ENCODE measurements around the gene KAT2A. TPM values are rescaled to one million over a fixed set of nuclear protein-coding genes. Genes with fewer than 3 reads are reported as not detected.
A peak's percentile ranks its signal among the peaks of the same experiment; 100 is the strongest.

Gene KAT2A
- total RNA-seq, 1 donor from 2014 or later: 76.9 TPM

- peak overlapping the region; percentile 47 for H3K4me3 Mint-ChIP-seq
Observed at GRCh38 chr17:42071810-42072209, 49.4 kb downstream of the KAT2A start.

GRCh38 chr17:42068979-42069378 is 52.2 kb downstream of the KAT2A start:
- Mint-ChIP-seq H3K27ac (no peak overlapping the region), H3K27me3 (ENCODE audit: insufficient read depth) (peaks cover 25% of the 10 kb centered on the region), H3K36me3 (ENCODE audit: low read depth) (no peaks in the 10 kb centered on the region), H3K4me1 (ENCODE audit: low read depth) (peaks cover 24% of the 10 kb centered on the region), H3K4me3 (no peak overlapping the region), H3K9me3 (no peaks in the 10 kb centered on the region)
- DNase-seq (ENCODE audit: low spot score): no peak
- intact Hi-C loops (cut with micrococcal nuclease): no loop called here

More at GRCh38 chr17:42071810-42072209, 49.4 kb downstream of the KAT2A start:
- H3K27me3 Mint-ChIP-seq (ENCODE audit: insufficient read depth): peaks cover 27% of the 10 kb centered on the region
- H3K27ac Mint-ChIP-seq: no peak overlapping the region
- intact Hi-C loops (cut with micrococcal nuclease): no loop called here
- peaks cover 11% of the 10 kb centered on the region for H3K4me1 Mint-ChIP-seq (ENCODE audit: low read depth)
- H3K9me3 Mint-ChIP-seq: no peaks in the 10 kb centered on the region
- DNase-seq (ENCODE audit: low spot score): no peak
- H3K36me3 Mint-ChIP-seq (ENCODE audit: low read depth): no peaks in the 10 kb centered on the region

- no peak overlapping the region for H3K27ac Mint-ChIP-seq
- H3K4me1 Mint-ChIP-seq (ENCODE audit: low read depth): peaks cover 33% of the 10 kb centered on the region
- H3K4me3 Mint-ChIP-seq: no peak overlapping the region
- intact Hi-C loops (cut with micrococcal nuclease): loop anchor here (1.0 kb wide), 2 partner anchors 34 to 49 kb away; no protein-coding TSS in a partner anchor
- peaks cover 13% of the 10 kb centered on the region for H3K27me3 Mint-ChIP-seq (ENCODE audit: insufficient read depth)
- peak; percentile 53 for DNase-seq (ENCODE audit: low spot score)
- H3K36me3 Mint-ChIP-seq (ENCODE audit: low read depth): no peaks in the 10 kb centered on the region
- no peaks in the 10 kb centered on the region for H3K9me3 Mint-ChIP-seq
Observed at GRCh38 chr17:42067371-42068091, 53.6 kb downstream of the KAT2A start.

- intact Hi-C loops (cut with micrococcal nuclease): no loop called here
- Mint-ChIP-seq H3K4me3 (no peak overlapping the region), H3K27me3 (ENCODE audit: insufficient read depth) (peaks cover 3% of the 10 kb centered on the region), H3K4me1 (ENCODE audit: low read depth) (peaks cover 22% of the 10 kb centered on the region), H3K36me3 (ENCODE audit: low read depth) (no peaks in the 10 kb centered on the region), H3K27ac (peak overlapping the region; percentile 40), H3K9me3 (no peaks in the 10 kb centered on the region)
- no peak for DNase-seq (ENCODE audit: low spot score)
Observed at GRCh38 chr17:42065201-42065600, 56.0 kb downstream of the KAT2A start.

Other genes starting within 250 kb of the KAT2A start
- 200 and 211 TPM in 2 replicates for gene ACLY, start 202.4 kb downstream of the KAT2A start, total RNA-seq
- 0.39 and 0.73 TPM in 2 replicates for gene ODAD4, start 190.8 kb downstream of the KAT2A start, total RNA-seq
- gene CNP, start 154.6 kb downstream of the KAT2A start, total RNA-seq: 89.1 and 89.8 TPM in 2 replicates
- 124 and 129 TPM in 2 replicates for gene DNAJC7, start 103.9 kb downstream of the KAT2A start, total RNA-seq
- gene NKIRAS2, start 101.3 kb downstream of the KAT2A start, total RNA-seq: 32.6 and 36.3 TPM in 2 replicates
- gene C17orf113, start 70.8 kb downstream of the KAT2A start, total RNA-seq: 0.05 TPM in 2 replicates
- 0.10 TPM in 1 of 2 replicates, not detected in the other for gene ZNF385C, start 22.9 kb downstream of the KAT2A start, total RNA-seq
- gene DHX58, start 8.7 kb downstream of the KAT2A start, total RNA-seq: 26.9 and 28.4 TPM in 2 replicates
- 0.10 TPM in 1 of 2 replicates, not detected in the other for gene HSPB9, start 1.4 kb upstream of the KAT2A start, total RNA-seq
- 73.3 and 80.0 TPM in 2 replicates for gene RAB5C, start 33.6 kb upstream of the KAT2A start, total RNA-seq
- 1.7 and 1.9 TPM in 2 replicates for gene KCNH4, start 59.8 kb upstream of the KAT2A start, total RNA-seq
- not detected in 2 replicates for gene HCRT, start 64.1 kb upstream of the KAT2A start, total RNA-seq
- gene GHDC, start 73.1 kb upstream of the KAT2A start, total RNA-seq: 15.2 and 15.5 TPM in 2 replicates
- gene STAT5B, start 155.0 kb upstream of the KAT2A start, total RNA-seq: 191 and 199 TPM in 2 replicates
- 375 and 381 TPM in 2 replicates for gene STAT5A, start 167.1 kb upstream of the KAT2A start, total RNA-seq

All from activated T-helper 1 cell treated with anti-CD3 and anti-CD28 coated beads, Interleukin-12 subunit alpha, Interleukin-12 subunit beta, Interleukin-2, Interleukin-4 antibody, amounts not matched to agents 30 ng/mL and 10 ng/mL and 1 ng/mL, durations not matched to agents 14 hours and 24 hours and 36 hours (primary cell).